DOHH2 (cell line): Measurements from ENCODE around the gene BDKRB2.

Source experiments
- H3F3A ChIP-seq: fragments of 200-600 bp; sonication (generic), shearing (Covaris generic); 2 replicates; pipeline ENCODE4 v1.6.0; 2016; ENCODE audit warnings: antibody characterized with exemption, mild to moderate bottlenecking; ENCODE audit not compliant: control insufficient read depth, insufficient read depth
- H3K27ac ChIP-seq: fragments of 200-600 bp; sonication (generic); 2 replicates; pipeline ENCODE4 v1.5.1; 2014; ENCODE audit warnings: low read depth, mild to moderate bottlenecking, low read length, moderate library complexity
- H3K27me3 ChIP-seq: fragments of 200-600 bp; sonication (generic); 2 replicates; pipeline ENCODE4 v1.6.1; 2014; ENCODE audit warnings: mild to moderate bottlenecking, low read length, mixed read lengths; ENCODE audit not compliant: control insufficient read depth
- H3K36me3 ChIP-seq: fragments of 200-600 bp; sonication (generic); 2 replicates; pipeline ENCODE4 v1.6.1; 2014; ENCODE audit warnings: mild to moderate bottlenecking, low read length, moderate library complexity, mixed read lengths; ENCODE audit not compliant: control insufficient read depth
- H3K4me1 ChIP-seq: fragments of 200-600 bp; sonication (generic); 2 replicates; pipeline ENCODE4 v1.6.1; 2014; ENCODE audit warnings: mild to moderate bottlenecking, low read length, mixed read lengths; ENCODE audit not compliant: control insufficient read depth
- H3K4me2 ChIP-seq: fragments of 200-600 bp; sonication (generic); 2 replicates; pipeline ENCODE4 v1.6.0; 2014; ENCODE audit warnings: mild to moderate bottlenecking, low read length, moderate library complexity
- H3K4me3 ChIP-seq: fragments of 200-600 bp; sonication (generic); 2 replicates; pipeline ENCODE4 v1.5.1; 2014; ENCODE audit warnings: mild to moderate bottlenecking, low read length, mixed read lengths
- H3K79me2 ChIP-seq: fragments of 200-600 bp; sonication (generic); 2 replicates; pipeline ENCODE4 v1.6.1; 2014; ENCODE audit warnings: mild to moderate bottlenecking, low read length, mixed read lengths; ENCODE audit not compliant: control insufficient read depth
- H3K9me2 ChIP-seq: fragments of 200-600 bp; sonication (generic); replicated peaks from 2 replicates; pipeline ENCODE4 v1.6.1; 2014; ENCODE audit warnings: mild to moderate bottlenecking, low read length, mixed read lengths; ENCODE audit not compliant: control insufficient read depth
- H3K9me3 ChIP-seq: fragments of 200-600 bp; sonication (generic); 2 replicates; pipeline ENCODE4 v1.6.1; 2014; ENCODE audit warnings: antibody characterized with exemption, low read length, mixed read lengths; ENCODE audit not compliant: control insufficient read depth, insufficient read depth
- H4K20me1 ChIP-seq: fragments of 200-600 bp; sonication (generic); 2 replicates; pipeline ENCODE4 v1.6.0; 2014; ENCODE audit warnings: low read depth, mild to moderate bottlenecking, antibody characterized with exemption, low read length, moderate library complexity; ENCODE audit not compliant: control insufficient read depth, insufficient read depth
- EZH2phosphoT487 ChIP-seq: fragments of 200-600 bp; sonication (generic); IDR thresholded peaks from 2 replicates; pipeline ENCODE4 v1.6.1; 2017; ENCODE audit warnings: borderline replicate concordance, mild to moderate bottlenecking, antibody characterized with exemption, low read length, moderate library complexity, mixed read lengths
- TF ChIP-seq, protein P1 (sequence below): fragments of 200-600 bp; sonication (generic); IDR thresholded peaks from one replicate; pipeline ENCODE4 v1.5.1; 2014; ENCODE audit warnings: antibody characterized with exemption, mild to moderate bottlenecking, low read depth, low read length; ENCODE audit not compliant: poor library complexity, severe bottlenecking

The BDKRB2 gene

DNA sequence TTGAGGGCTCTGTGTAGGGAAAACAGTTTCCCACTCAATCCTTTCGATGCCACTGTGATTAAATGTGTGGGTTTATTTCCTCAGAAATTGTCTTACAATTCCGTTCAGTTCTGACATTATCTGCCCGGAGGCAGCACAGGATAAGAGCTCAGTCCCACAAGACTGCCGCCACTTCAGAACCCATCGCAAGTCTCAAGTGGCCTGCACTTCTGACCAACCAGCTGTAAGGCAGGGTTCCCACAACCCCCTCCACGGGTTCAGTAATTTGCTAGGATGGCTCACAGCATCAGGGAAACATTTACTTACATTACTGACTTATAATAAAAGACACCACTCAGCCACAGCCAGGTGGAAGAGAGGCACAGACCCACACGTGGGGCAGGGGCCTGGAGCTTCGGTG is 17.2 kb downstream of the BDKRB2 start:
- H3K9me2 ChIP-seq, result no peaks in the 10 kb centered on the region
- TF ChIP-seq, protein P1, sequence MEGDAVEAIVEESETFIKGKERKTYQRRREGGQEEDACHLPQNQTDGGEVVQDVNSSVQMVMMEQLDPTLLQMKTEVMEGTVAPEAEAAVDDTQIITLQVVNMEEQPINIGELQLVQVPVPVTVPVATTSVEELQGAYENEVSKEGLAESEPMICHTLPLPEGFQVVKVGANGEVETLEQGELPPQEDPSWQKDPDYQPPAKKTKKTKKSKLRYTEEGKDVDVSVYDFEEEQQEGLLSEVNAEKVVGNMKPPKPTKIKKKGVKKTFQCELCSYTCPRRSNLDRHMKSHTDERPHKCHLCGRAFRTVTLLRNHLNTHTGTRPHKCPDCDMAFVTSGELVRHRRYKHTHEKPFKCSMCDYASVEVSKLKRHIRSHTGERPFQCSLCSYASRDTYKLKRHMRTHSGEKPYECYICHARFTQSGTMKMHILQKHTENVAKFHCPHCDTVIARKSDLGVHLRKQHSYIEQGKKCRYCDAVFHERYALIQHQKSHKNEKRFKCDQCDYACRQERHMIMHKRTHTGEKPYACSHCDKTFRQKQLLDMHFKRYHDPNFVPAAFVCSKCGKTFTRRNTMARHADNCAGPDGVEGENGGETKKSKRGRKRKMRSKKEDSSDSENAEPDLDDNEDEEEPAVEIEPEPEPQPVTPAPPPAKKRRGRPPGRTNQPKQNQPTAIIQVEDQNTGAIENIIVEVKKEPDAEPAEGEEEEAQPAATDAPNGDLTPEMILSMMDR, result no peak
- no peak for TF ChIP-seq EZH2phosphoT487
- no peak overlapping the region for H3K4me2 ChIP-seq
- H3K36me3 ChIP-seq, result no peaks in the 10 kb centered on the region
- H3K27ac ChIP-seq, result no peak overlapping the region
- no peaks in the 10 kb centered on the region for H3K27me3 ChIP-seq
- peaks cover 2% of the 10 kb centered on the region; the same call in 1 of the 2 replicates for H3K4me1 ChIP-seq
- H3K9me3 ChIP-seq, result no peaks in the 10 kb centered on the region
- H3K4me3 ChIP-seq, result no peak overlapping the region
- H3K79me2 ChIP-seq, result no peaks in the 10 kb centered on the region
- H3F3A ChIP-seq, result no peaks in the 10 kb centered on the region
- H4K20me1 ChIP-seq, result no peaks in the 10 kb centered on the region

DNA sequence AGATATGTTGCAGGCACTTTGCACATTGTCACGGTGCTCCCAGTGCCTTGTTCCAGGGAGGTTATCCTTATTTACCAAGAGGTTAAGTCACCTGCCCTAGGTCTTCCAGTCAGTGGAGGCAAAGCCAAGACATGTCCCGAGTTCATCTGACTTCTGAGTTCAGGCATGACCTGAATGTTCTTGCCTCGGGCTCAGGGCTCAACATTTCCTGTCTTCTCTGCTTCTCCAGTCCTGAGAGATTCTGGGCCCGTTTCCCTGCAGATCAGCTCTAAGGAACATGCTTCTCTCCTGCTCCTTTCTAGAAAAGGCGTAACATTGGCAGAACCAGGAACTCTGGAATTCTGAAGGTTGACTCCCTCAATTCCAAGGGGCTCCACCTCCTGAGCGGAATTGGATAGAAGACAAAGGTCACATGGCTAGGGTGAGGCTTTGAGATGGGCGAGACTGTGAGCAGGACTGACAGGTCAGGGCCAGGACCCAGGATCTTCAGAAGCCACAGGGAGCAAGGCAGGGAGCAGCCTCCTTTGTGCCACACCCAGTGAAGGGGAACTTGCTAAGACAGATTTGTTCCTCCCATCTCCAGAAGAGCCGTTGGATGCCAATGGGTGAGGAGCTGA is 19.9 kb downstream of the BDKRB2 start:
- H3K27ac ChIP-seq, result no peak overlapping the region
- H3K79me2 ChIP-seq, result no peaks in the 10 kb centered on the region
- H3K4me2 ChIP-seq, result no peak overlapping the region
- no peaks in the 10 kb centered on the region for H3K27me3 ChIP-seq
- no peak for TF ChIP-seq EZH2phosphoT487
- TF ChIP-seq, protein P1, result no peak
- no peaks in the 10 kb centered on the region for H3F3A ChIP-seq
- no peaks in the 10 kb centered on the region for H3K4me1 ChIP-seq
- no peaks in the 10 kb centered on the region for H3K9me2 ChIP-seq
- H3K9me3 ChIP-seq, result no peaks in the 10 kb centered on the region
- no peaks in the 10 kb centered on the region for H4K20me1 ChIP-seq
- H3K36me3 ChIP-seq, result no peaks in the 10 kb centered on the region
- H3K4me3 ChIP-seq, result no peak overlapping the region

DNA sequence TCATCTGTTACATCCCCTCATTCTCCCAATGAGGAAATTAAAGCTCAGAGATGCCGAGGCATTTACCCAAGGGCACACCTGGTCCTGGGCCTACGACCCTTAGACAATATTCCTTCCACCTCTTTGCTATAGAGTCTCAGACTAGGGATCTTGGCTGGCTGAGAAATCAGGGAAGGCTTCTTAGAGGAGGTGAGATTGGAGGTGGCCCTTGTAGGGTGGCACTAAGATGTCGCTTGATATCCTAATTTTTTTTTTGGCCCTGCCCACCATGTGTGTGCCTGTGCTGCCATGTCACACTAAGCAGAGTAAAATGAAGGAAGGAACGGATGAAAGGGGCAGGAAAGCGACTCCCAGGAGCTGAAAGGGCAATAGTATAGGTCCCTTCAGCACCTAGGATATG is 20.6 kb downstream of the BDKRB2 start:
- no peaks in the 10 kb centered on the region for H3K36me3 ChIP-seq
- H3K4me1 ChIP-seq, result no peaks in the 10 kb centered on the region
- no peak overlapping the region for H3K4me2 ChIP-seq

More for the DNA sequence above, 20.6 kb downstream of the BDKRB2 start:
- H4K20me1 ChIP-seq, result no peaks in the 10 kb centered on the region
- no peaks in the 10 kb centered on the region for H3K27me3 ChIP-seq
- H3K9me3 ChIP-seq, result no peaks in the 10 kb centered on the region
- no peaks in the 10 kb centered on the region for H3K9me2 ChIP-seq
- TF ChIP-seq, protein P1, result no peak
- TF ChIP-seq EZH2phosphoT487, result no peak
- no peak overlapping the region for H3K4me3 ChIP-seq
- no peak overlapping the region for H3K27ac ChIP-seq
- no peaks in the 10 kb centered on the region for H3F3A ChIP-seq
- H3K79me2 ChIP-seq, result no peaks in the 10 kb centered on the region
